GM12891 (cell line): ENCODE measurements around the gene MIEF1.

ENCODE experiments used
- POLR2A ChIP-seq: IDR thresholded peaks from 2 replicates; pipeline ENCODE4 v1.6.1; 2011; ENCODE audit warnings: low read depth, low read length, control low read depth
- POLR2AphosphoS5 ChIP-seq: IDR thresholded peaks from 2 replicates; pipeline ENCODE4 v1.6.1; 2011; ENCODE audit warnings: low read depth, low read length, control low read depth

GRCh38 chr22:39457556-39458443, 44.3 kb upstream of the MIEF1 start:
- TF ChIP-seq POLR2AphosphoS5 = no peak
- no peak for TF ChIP-seq POLR2A
